Heart left ventricle (tissue), 16 donors: ENCODE results near the gene PCGF1. TPM values are rescaled to one million over a fixed set of nuclear protein-coding genes. Genes with fewer than 3 reads are reported as not detected.

ENCODE experiments used
- ATAC-seq, 4 donors: fragments of 200-7000 bp; cut with Tn5 transposase; one replicate each; pipeline ENCODE4 v1.9.1; 2020 to 2022; ENCODE audit warnings: moderate library complexity in 4 of 4, mild to moderate bottlenecking in 3 of 4, moderate number of reproducible peaks in 1 of 4
- DNase-seq, 5 donors: peaks; one replicate each; pipeline ENCODE4 v3.0.0-alpha.2; 2020
- H3K27ac ChIP-seq, 12 donors: fragments of 200-600 bp; sonication (generic) in 4 of 12; one replicate each; pipeline versions ENCODE4 v1.5.0 to v1.8.0; 2016 to 2022; ENCODE audit warnings: mild to moderate bottlenecking in 2 of 12
- H3K27me3 ChIP-seq, 9 donors: fragments of 200-600 bp; sonication (generic) in 2 of 9; one replicate each; pipeline versions ENCODE4 v1.5.1 to v1.8.0; 2016 to 2022; ENCODE audit warnings: mild to moderate bottlenecking in 3 of 9
- H3K36me3 ChIP-seq, 9 donors: fragments of 200-600 bp; sonication (generic) in 2 of 9; one replicate each; pipeline versions ENCODE4 v1.5.0 to v1.8.0; 2018 to 2022; ENCODE audit warnings: mild to moderate bottlenecking in 2 of 9
- H3K4me1 ChIP-seq, 12 donors: fragments of 200-600 bp; sonication (generic) in 4 of 12; one replicate each; pipeline versions ENCODE4 v1.5.0 to v1.8.0; 2016 to 2022; ENCODE audit warnings: mild to moderate bottlenecking in 3 of 12
- H3K4me3 ChIP-seq, 12 donors: fragments of 200-600 bp; sonication (generic) in 4 of 12; one replicate each; pipeline versions ENCODE4 v1.5.0 to v1.8.0; 2017 to 2022; ENCODE audit warnings: mild to moderate bottlenecking in 9 of 12, moderate library complexity in 4 of 12
- H3K9me3 ChIP-seq, 12 donors: fragments of 200-600 bp; sonication (generic) in 4 of 12; one replicate each; pipeline versions ENCODE4 v1.5.0 to v1.8.0; 2016 to 2022; ENCODE audit warnings: mild to moderate bottlenecking in 1 of 12
- POLR2A ChIP-seq, 2 donors: fragments of 450-650 bp; IDR thresholded peaks; one replicate each; pipeline ENCODE4 v1.6.1; 2017; ENCODE audit warnings: antibody characterized with exemption in 2 of 2, mild to moderate bottlenecking in 2 of 2, moderate library complexity in 2 of 2
- WGBS, 4 donors: extraction: QIAGEN DNeasy Blood & Tissue Kit in 2 of 4; methylation state at CpG; one replicate each; pipeline versions ENCODE4 v1.1.5 to v1.1.7; 2013 to 2018; 5-methylcytosine and 5-hydroxymethylcytosine counted together
- intact Hi-C, 10 donors: fragments of 100-400 bp; cut with DNase I; formaldehyde crosslinking; loops; one replicate each; pipeline versions ENCODE4 v1.11.1 to v1.14.2; 2022
- polyA plus RNA-seq, 2 donors: library from polyadenylated mRNA; stranded (reverse); fragments of 200-250 nt; gene quantifications; one replicate each; pipeline ENCODE4 v1.2.3, GENCODE V29; 2013
- total RNA-seq, 9 donors: library from RNA; depleted of rRNA in 2 of 9; stranded (reverse); fragments of >200 nt in 2 of 9; fragmentation: NEBNext Ultra II Directional in 3 of 9; extraction: Animal tissue kit (Norgen Biotek cat#: 25700) in 3 of 9; gene quantifications; one replicate each; pipeline versions ENCODE4 v1.1.0 to v1.2.4, GENCODE V29; 2016 to 2023
- TF ChIP-seq, protein P1 (sequence below), 12 donors: fragments of 200-600 bp; sonication (generic) in 4 of 12; IDR thresholded peaks; one replicate each; pipeline versions ENCODE4 v1.5.0 to v1.8.0; 2018 to 2022; ENCODE audit warnings: antibody characterized with exemption in 12 of 12, mild to moderate bottlenecking in 5 of 12
- donor health status: ischemic (EF 13 %, LVEDD 7.1; RV severe dilation, severe dysfunction).
- donor health status: healthy with polysubstance abuse.
- donor health status: DM: no; HTN: yes; CAD: no.
- donor health status: DM: no; HTN: no; CAD: no.
- donor health status: ischemic (EF 25% LVEDD 6.9; RV normal size, moderate dysfunction).
- donor health status: ischemic (EF 25% LVEDD 5.7; RV mildly dilated, moderate dysfunction).
- donor health status: healthy.
- donor health status: DM: yes; HTN: yes; CAD: no.
- donor health status: ischemic (EF 35%, LVEDD 5.7; RV mildly dilated, moderate dysfunction).
- donor health status: nonischemic (EF 11% LVEDD 7.7; RV severe dilation, severe dysfunction).
- donor health status: DM: yes; HTN: yes; CAD: no.
- donor health status: PGD.
- donor health status: ischemic (EF 29% LVEDD 5.4; RV normal size, mild dysfunction).
- donor health status: nonischemic (EF 23%, LVEDD 6.1; RV moderate dilation, normal function).

PCGF1 gene
- total and polyA plus RNA-seq, 11 donors = 10.6 to 24.9 (median 19.2) TPM

DNA sequence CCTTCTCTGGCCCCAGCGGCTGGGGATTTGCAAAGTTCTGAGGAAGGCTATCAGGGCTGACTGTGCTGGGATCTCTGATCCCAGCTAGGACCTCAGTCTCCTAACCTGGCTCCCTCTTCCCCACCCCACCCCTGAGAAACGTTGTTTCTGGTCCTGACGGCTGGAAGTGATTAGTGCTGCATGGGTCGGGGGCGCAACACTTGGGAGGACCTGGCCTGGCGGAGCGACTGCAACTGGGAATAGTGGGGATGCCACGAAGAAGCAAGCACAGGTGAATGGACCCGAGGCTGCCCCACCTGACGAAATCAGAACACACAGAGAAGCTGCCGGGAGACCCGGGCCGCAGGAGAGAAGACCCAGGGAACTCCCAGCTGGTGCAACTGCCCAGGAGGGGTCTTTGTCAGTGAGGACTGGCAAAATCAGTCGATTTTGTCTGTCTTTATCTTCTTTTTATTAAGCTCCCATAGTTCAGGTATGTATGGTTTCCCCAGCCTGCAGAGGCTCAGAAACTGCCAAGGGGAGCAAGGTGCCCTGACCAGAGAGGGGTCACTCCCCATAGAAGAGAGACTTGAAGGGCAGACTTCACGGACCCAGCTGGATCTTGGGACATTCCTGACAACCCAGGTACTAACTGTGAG, 7.4 kb downstream of the PCGF1 start:
- Histone ChIP-seq H3K27ac (no peak overlapping the region), H3K27me3 (peaks cover 21 to 65% (median 35%) of the 10 kb centered on the region in 9 donors), H3K4me3 (peak overlapping the region in 5 of 12 donors; percentile 11 to 51 (median 42)), H3K36me3 (peaks cover 0 to 8% (median 5%) of the 10 kb centered on the region in 9 donors), H3K4me1 (peaks cover 9 to 58% (median 41%) of the 10 kb centered on the region in 12 donors), H3K9me3 (no peaks in the 10 kb centered on the region)
- ATAC-seq = no peak
- WGBS, 4 donors = 41 to 53% (median 46%) methylated on average over 14 to 15 of the region's 15 CpGs
- TF ChIP-seq, protein P1, sequence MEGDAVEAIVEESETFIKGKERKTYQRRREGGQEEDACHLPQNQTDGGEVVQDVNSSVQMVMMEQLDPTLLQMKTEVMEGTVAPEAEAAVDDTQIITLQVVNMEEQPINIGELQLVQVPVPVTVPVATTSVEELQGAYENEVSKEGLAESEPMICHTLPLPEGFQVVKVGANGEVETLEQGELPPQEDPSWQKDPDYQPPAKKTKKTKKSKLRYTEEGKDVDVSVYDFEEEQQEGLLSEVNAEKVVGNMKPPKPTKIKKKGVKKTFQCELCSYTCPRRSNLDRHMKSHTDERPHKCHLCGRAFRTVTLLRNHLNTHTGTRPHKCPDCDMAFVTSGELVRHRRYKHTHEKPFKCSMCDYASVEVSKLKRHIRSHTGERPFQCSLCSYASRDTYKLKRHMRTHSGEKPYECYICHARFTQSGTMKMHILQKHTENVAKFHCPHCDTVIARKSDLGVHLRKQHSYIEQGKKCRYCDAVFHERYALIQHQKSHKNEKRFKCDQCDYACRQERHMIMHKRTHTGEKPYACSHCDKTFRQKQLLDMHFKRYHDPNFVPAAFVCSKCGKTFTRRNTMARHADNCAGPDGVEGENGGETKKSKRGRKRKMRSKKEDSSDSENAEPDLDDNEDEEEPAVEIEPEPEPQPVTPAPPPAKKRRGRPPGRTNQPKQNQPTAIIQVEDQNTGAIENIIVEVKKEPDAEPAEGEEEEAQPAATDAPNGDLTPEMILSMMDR (IDR thresholded peaks at IDR 0.05) = no peak
- no peak for TF ChIP-seq POLR2A (IDR thresholded peaks at IDR 0.05)
- DNase-seq = no peak
- intact Hi-C loops = loop anchor here in 4 of 10 donors (5.0 kb wide), 3 partner anchors 77 to 87 kb away; no protein-coding TSS in a partner anchor

DNA sequence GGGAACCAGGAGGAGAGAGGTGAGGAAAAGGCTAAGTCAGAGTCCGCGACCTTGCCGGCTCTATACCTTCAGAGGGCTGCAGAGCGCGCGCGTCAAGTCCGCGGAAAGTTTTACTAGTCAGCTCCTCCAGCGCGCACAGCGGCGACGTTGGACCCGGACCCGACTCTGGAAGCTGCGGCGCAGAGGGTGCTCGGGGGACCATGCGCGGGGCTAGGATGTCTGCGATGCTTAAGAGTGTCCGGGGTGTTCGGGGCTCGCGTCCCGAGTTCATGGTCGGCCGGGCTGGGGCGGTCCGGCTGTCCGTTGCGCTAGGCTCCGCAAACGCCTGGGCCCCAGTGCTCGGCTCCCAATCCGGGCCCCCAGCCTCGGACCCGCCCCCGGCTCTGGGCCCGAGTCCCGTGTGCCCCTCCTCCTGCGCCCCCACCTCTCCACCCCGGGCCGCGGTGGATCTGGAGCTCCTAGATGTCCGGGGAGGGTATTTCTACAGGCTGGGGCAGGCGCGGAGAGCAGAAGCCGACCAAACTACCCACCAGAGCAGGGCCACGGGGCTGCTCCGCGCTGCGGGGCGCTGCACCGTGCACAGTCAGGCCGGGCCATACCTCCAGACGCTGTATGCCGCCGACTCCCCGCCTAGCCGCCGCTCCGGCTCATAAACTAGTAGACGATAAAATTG, 8.1 kb downstream of the PCGF1 start, which contains the start of gene LBX2:
Gene LBX2, minus strand, starts transcription at position 337 of the 673 bp plus-strand sequence. Its CDS starts 66 bp downstream, at position 271.
- intact Hi-C loops = no loop called here
- peak in 1 of 5 donors; percentile 25 for DNase-seq
- H3K27ac ChIP-seq = no peak within 1 kb of the TSS
- peaks cover 21 to 65% (median 35%) of the 10 kb centered on the region in 9 donors for H3K27me3 ChIP-seq
- H3K36me3 ChIP-seq = peaks cover 0 to 2% (median under 1%) of the 10 kb centered on the region in 9 donors
- H3K4me1 ChIP-seq = peaks cover 5 to 52% (median 36%) of the 10 kb centered on the region in 12 donors
- 2 to 6% (median 3%) methylated on average over 33 to 65 of the region's 65 CpGs for whole genome bisulfite sequencing, 4 donors
- ATAC-seq = no peak
- no peak for TF ChIP-seq POLR2A (IDR thresholded peaks at IDR 0.05)
- TF ChIP-seq, protein P1 (IDR thresholded peaks at IDR 0.05) = no peak
- no peaks in the 10 kb centered on the region for H3K9me3 ChIP-seq
- peak within 1 kb of the TSS in 11 of 12 donors; percentile 9 to 61 (median 20) for H3K4me3 ChIP-seq

DNA sequence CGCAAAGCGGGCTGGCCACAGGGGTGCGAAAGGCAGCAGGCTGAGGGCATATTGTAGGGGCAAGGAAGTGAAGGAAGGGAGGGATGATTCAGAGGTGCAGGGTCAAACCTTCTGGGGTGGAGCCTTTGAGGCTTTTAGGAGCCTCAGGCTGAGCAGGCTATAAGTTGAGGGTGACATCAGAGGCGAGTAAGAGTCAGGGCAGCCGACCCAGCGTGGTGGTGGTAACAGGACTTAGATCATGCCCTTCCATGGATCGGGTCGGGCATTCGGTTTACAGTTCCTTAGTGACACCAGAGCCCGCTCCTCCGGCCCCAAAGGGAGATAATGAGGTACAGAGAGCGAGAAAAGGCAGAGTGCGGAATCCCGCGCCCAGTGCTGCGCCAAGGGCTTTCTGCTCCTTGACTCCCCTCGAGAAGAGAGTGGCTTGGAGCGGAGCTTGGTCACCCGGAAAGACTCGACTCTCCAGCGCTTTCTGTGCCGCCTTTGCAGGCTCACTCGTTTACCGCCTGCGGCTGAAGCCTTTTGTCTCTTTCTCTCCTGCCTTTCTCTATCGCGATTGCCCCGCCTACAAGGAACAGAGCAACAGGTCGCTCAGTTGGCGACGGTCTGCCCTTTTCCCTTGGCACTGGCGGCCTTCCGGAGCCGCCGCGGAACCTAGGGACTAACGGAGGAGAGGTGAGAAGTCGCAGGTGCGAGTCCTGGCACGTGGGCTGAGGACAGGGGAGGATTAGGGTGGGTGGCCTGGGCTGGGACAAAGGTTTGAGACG, 8.8 kb downstream of the PCGF1 start:
- intact Hi-C loops = no loop called here
- WGBS, 4 donors = 1 to 3% (median 2%) methylated on average over 41 of the region's 41 CpGs
- peaks cover 0 to 9% (median 8%) of the 10 kb centered on the region in 9 donors for H3K36me3 ChIP-seq
- DNase-seq (no peak), ATAC-seq (no peak)
- no peak for TF ChIP-seq POLR2A (IDR thresholded peaks at IDR 0.05)
- TF ChIP-seq, protein P1 (IDR thresholded peaks at IDR 0.05) = no peak
- H3K9me3 ChIP-seq = no peaks in the 10 kb centered on the region
- H3K4me3 ChIP-seq = peak overlapping the region; percentile 9 to 61 (median 25)
- H3K27me3 ChIP-seq = peaks cover 21 to 65% (median 35%) of the 10 kb centered on the region in 9 donors
- no peak overlapping the region for H3K27ac ChIP-seq
- H3K4me1 ChIP-seq = peaks cover 5 to 44% (median 32%) of the 10 kb centered on the region in 12 donors
